Limb (tissue), 2 donors: Measurements from ENCODE around the gene RBM43.
"Not testable (repeated sequence)": the region's sequence is repeated elsewhere in the genome, so short reads cannot be mapped to it uniquely, and the experiment has no call there.

Source experiments
- DNase-seq, 2 donors: peaks; one replicate each; pipeline ENCODE4 v3.0.0-alpha.2; 2016; ENCODE audit errors: extremely low spot score in 2 of 2

Gene RBM43

GRCh38 chr2:151268085-151268484 is 6.4 kb upstream of the RBM43 start:
- DNase-seq, result no peak

- DNase-seq, result no peak
Observed at GRCh38 chr2:151267537-151267936, 5.9 kb upstream of the RBM43 start.

GRCh38 chr2:151265991-151266390 is 4.3 kb upstream of the RBM43 start:
- DNase-seq, result no peak

- DNase-seq, result no peak
Observed at GRCh38 chr2:151264157-151264825, 2.6 kb upstream of the RBM43 start.

- no peak for DNase-seq
Observed at GRCh38 chr2:151262629-151263028, 966 bp upstream of the RBM43 start.

- DNase-seq, result no peak
Observed at GRCh38 chr2:151261977-151262291, 271 bp upstream of the RBM43 start.

GRCh38 chr2:151260573-151261230 is 961 bp downstream of the RBM43 start:
- DNase-seq, result peak in 1 of 2 donors; percentile 33

GRCh38 chr2:151258121-151258520 is 3.5 kb downstream of the RBM43 start:
- DNase-seq, result peak in 1 of 2 donors; percentile 36

GRCh38 chr2:151252646-151253045 is 9.0 kb downstream of the RBM43 start:
- DNase-seq, result no peak

GRCh38 chr2:151251012-151251411 is 10.7 kb downstream of the RBM43 start:
- DNase-seq, result no peak

GRCh38 chr2:151247432-151247831 is 14.2 kb downstream of the RBM43 start:
- no peak for DNase-seq

GRCh38 chr2:151246152-151246551 is 15.5 kb downstream of the RBM43 start:
- DNase-seq, result no peak

- DNase-seq, result no peak
Observed at GRCh38 chr2:151243468-151243867, 18.2 kb downstream of the RBM43 start.

GRCh38 chr2:151241224-151241623 is 20.4 kb downstream of the RBM43 start:
- no peak for DNase-seq

GRCh38 chr2:151240433-151240832 is 21.2 kb downstream of the RBM43 start:
- DNase-seq, result no peak

- no peak for DNase-seq
Observed at GRCh38 chr2:151239624-151240023, 22.0 kb downstream of the RBM43 start.

- DNase-seq, result peak; percentile 55 to 87
Observed at GRCh38 chr2:151238527-151239487, 22.9 kb downstream of the RBM43 start.

- no peak for DNase-seq
Observed at GRCh38 chr2:151237422-151238025, 24.1 kb downstream of the RBM43 start.

- DNase-seq, result not testable (repeated sequence)
Observed at GRCh38 chr2:151233760-151234159, 27.9 kb downstream of the RBM43 start.

- DNase-seq, result not testable (repeated sequence)
Observed at GRCh38 chr2:151233288-151233687, 28.4 kb downstream of the RBM43 start.

GRCh38 chr2:151230627-151231140 is 31.0 kb downstream of the RBM43 start:
- no peak for DNase-seq
